ENCODE results near the gene TKT.

TKT gene

DNA sequence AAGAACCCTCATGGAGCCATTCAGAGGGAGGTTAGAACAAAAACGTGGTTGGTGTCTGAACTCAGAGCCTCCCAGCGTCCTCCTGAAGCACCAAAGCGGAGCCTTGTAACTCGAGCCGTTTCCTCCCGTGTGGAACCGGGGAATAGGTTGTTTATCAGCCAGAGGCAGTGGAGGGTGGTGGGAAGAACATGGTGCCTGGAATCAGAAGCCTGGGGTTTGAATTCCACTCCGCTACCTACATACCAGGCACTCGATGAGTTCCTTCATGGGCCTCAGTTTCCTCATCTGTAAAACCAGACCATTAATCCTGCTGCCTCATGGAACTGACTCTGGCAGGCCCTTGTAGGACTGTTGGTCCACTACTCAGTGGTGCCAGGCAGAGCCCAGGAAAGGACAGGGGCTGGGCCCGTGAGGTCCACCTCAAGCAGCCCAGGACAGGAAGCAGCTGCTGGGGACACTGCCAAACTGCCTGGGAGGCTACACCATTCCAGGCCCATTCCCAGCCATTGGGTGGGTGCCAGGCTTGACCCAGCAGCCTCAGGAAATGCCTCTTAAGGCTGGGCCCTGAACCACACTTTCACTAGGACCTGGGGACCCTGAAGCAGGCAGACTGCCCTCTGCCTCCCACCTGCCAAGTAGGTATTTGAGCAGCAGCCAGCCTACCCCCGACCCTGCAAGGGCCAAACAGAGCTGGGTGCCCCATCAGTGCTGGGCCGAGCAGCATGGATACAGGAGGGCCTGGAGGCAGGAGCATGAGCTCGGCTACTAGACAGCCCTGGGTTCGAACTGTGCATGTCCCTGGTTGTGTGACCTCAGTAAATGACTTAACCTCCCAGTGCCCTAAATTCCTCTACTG lies 61.4 kb downstream of the TKT start:
- DNase-seq, result no peak

DNA sequence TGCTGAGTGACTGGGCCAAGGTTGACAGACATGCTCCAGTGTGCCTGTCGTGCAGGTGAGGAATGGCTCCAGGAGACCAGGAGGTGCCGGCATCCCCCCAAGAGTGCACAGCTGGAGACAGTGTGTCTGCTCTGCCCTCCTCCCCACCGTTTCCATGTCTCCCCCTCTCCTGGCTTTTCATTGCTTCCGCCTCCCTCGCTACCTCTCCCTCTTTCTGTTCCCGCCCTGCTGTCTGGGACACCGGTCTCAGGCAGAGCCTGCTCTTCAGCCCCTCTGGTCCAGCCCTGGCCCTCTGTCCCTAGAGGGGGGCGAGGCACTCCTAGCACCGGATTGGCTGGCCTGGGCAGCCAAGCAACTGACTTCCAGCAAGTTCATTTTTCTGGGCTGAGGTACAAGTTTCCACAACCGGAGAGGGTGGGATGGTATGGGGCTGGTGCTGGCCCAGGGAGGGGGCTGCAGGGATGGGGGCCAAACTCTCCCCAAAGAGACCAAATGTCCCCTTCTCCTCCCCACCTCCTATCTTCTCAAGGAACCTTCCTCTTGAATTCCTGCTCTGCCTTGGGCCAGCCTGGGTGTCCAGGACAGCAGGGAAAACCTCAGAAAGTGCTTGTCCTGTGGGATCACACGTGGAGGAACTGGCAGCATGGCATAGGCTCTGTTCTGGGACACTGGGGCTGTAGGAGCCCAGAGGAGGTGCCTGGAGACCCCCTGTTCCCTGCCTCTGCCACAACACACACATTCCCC lies 62.2 kb downstream of the TKT start:
- no peak for DNase-seq

DNA sequence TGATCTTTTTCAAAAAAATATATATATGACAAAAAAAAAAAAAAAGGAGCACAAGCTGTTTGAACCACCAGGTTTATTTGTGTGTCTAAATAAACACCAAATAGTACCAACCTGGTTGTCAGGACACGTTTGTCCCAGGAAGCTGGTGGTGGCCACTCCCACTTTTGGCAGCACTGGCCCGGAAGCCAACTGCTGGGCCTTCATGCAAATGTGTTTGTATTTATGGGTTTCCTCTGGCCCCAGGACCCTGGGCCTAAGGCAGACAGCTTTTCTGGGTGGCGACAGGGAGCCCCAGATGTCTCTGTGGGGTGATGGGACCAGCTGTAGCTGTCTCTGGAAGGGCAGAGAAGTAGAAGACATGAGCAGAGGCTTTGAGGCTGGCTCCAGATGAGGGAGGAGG lies 63.2 kb downstream of the TKT start:
- no peak for DNase-seq

GRCh38 chr3:53191836-53192480 lies 63.9 kb downstream of the TKT start:
- DNase-seq, result no peak

DNA sequence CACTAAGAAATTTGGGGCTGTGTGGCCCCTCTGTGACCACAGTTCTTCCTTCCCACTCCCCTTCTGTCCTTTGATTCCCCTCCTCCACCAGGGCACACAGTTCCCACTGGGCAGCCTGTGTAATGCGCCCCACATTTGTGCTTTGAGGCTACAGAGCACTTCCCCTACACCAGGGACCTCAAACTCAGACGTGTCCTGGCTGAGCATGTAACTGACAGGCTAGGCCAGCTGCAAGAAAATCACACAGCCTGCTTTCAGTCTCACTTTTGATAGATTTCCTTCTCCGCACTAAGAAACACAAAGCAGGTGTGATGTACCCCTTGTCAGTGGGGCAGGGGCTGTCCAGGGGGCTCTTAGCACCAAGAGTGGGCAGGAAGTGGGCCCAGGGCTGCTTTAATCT lies 65.2 kb downstream of the TKT start:
- no peak for DNase-seq

DNA sequence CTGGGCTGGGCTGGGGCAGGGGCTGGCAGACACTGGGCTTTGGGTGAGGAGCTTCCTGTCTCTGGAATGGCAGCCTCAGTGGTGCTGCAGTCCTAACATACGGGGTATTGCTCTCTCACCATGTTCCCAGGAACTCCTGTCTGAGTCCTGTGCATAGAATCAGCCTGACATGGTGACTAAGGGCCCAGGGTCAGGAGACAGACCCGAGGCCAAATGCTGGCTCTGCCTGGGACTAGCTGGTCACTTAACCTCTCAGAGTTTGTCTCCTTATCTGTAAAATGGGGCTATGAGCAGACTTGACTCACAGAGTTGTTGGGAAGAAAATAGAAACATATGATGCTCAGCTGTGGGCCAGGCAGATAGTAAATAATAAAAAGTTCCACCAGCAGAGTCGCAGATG lies 66.5 kb downstream of the TKT start:
- DNase-seq, result no peak

DNA sequence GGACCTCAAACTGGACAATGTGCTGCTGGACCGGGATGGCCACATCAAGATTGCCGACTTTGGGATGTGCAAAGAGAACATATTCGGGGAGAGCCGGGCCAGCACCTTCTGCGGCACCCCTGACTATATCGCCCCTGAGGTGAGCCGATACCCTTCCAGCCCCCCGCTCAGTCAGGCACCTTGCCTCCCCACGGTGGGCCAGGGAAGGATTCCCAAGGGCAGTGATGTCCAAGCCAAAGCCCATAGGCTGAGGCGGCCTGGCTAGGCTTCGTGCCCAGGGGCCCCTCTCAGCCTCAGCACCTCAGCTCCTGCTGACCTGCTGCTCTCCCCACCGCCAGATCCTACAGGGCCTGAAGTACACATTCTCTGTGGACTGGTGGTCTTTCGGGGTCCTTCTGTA lies 67.1 kb downstream of the TKT start:
- DNase-seq, result no peak

- no peak for DNase-seq
These were observed 67.6 kb downstream of the TKT start for GRCh38 chr3:53188136-53188685.

- no peak for DNase-seq
These were observed 68.4 kb downstream of the TKT start for GRCh38 chr3:53187430-53187829.

- DNase-seq, result no peak
These were observed 69.1 kb downstream of the TKT start for GRCh38 chr3:53186726-53187125.

DNA sequence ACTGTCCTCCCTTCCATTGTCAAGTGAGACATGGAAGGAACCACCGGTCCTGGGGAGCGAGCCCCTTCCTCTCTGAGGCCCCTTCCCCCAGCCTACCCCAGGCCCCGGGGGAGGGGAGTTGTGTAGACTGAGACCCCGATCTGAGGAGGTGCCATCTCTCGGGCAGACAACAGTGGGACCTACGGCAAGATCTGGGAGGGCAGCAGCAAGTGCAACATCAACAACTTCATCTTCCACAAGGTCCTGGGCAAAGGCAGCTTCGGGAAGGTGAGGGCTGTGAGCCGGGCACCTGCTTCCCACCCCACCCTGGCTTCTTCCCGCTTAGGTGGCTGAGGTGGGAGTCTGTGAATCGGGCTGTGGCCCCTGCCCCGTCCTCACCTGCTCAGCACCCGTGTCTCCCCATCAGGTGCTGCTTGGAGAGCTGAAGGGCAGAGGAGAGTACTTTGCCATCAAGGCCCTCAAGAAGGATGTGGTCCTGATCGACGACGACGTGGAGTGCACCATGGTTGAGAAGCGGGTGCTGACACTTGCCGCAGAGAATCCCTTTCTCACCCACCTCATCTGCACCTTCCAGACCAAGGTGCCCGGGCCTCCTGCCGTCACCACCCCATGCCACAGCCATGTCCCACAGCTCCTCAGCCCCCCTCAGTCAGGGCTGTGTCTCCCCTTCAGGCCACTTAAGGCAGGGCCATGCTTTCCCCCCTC lies 69.9 kb downstream of the TKT start:
- no peak for DNase-seq

- DNase-seq, result no peak
These were observed 71.1 kb downstream of the TKT start for GRCh38 chr3:53184701-53185100.

DNA sequence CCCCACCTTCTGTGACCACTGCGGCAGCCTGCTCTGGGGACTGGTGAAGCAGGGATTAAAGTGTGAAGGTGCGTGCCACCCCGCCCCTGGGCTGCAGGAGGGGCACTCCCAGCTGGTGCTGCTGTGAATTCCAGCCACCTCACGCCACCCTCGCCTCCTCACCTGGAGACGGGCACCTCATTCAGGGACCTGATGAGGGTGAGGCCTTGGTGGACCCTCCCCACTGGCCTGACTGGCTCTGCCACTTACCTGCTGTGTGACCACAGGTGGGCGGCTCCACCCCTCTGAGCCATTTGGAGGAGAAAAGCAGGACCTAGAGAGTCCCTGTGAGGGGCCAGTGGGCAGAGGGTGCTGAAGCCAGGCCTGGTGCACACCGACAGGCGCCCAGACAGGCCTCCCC lies 72.3 kb downstream of the TKT start:
- no peak for DNase-seq

DNA sequence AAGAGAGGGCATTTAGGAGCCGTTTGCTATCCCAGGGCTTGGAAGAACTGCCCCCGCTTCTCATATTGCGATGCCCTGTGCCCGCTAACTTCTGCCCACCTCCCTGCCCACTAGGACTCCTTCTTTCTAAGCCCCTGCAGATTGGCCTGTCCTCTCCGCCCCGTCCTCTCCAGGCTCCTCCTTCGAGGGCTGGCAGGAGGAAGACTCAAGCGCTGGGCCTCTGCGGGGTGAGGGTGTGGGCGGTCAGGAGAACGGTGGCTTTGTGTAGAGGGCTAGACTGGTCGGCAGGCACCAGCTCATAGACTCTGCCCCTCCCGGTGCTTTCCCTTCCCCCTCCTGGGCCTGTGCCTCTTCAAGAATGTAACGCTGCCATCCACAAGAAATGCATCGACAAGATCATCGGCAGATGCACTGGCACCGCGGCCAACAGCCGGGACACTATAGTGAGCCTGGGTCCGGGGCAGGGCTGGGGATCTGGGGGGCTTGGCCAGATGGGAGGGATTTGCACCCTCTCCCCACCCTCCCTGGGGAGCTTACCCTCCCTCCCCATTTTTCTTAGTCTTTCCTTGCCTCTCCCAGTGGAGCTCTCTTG lies 73.0 kb downstream of the TKT start:
- DNase-seq, result no peak

- DNase-seq, result no peak
These were observed 74.3 kb downstream of the TKT start for GRCh38 chr3:53181528-53181927.

DNA sequence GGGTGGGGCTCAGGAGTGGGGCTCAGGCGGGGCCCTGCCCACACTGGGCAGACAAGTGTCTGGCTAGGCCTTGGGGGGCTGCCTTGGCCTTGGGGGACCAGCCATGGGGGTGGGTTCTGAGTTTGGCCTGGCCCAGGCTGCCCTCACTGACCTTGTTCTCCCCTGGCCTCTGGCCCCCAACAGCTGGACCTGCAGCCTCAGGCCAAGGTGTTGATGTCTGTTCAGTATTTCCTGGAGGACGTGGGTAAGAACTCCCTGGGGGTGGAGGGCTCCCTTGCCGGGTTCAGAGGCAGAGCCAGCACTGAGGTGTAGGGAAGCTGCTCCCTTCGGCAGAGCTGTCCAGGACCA lies 74.8 kb downstream of the TKT start:
- no peak for DNase-seq

DNA sequence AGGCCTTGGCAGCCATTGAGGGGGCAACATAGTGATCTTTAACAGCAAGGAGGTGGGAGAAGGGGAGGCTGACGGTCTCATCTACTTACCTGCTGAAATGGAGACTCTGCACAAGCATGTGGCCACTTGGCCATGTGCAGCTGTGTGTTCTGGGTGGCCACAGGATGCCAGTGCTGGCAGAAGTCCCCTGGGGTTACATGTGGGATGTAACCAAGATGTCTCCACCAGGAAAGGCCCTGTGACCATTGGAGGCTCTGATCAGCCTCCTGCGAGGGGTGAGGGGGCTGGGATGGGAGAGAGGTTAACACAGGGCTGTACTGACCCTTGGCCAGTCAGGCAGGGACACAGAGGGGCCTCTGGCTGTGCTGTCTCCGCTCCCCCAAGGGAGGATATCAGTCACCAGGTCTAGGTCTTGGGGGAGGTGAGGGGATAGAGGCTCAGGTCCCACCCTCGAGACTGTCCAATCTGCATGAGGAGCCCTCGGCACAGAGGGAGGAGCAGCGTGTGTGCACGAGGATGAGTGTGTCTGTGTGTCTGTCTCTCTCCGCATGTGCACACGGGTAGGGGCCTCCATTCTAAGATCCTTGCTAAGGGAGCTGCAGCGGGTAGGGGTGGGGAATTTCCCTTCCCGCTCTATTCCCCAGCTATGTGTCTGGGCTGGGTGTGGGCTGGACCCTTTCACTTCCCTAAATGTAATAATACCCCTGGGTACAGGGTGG lies 75.4 kb downstream of the TKT start:
- DNase-seq, result no peak

- no peak for DNase-seq
These were observed 76.2 kb downstream of the TKT start for GRCh38 chr3:53179580-53179979.

GRCh38 chr3:53178246-53178645 lies 77.6 kb downstream of the TKT start:
- DNase-seq, result no peak

DNA sequence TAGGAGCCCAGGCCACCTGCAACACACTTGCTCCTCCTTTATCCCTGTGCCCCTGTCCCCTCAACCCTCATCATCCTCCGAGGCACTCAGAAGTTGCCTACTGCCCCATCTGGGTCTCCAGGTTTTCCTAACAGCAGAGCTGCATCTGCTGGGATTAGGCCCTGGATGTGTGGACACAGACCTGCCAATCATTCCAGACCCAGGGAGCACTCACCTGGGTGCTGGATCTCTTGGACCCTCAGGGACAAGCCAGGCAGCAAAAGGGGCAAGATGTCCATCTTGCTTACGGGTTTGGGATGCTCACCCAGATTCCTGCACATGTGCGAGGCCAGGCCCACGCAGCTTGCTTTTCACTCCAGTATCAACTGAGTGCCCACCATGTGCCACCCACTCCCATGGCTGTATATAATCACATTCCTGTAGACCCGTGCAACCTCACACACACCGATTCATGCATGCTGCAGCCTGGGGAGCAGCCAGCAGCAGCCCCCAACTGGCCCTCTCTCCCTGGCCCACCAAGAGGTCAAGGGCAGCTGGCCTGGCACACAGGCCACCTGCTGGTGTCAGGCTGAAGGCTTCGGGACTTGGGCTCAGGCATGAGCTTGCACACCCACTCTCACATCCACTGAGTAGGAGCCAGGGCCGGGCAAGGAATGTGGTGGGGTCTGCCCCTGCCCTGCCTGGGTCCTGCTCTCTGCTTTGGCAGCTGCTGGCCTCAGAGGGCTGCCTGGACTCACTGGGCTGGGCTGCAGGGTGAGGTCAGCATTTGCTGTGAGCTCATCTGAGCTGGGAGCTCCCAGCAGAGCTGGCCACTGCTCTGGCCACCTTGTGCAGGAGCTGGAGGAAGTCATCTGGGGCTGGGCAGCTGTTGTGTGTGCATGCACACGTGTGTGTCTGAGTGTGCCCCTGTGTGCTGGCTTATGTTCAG lies 79.9 kb downstream of the TKT start:
- no peak for DNase-seq
